GM18867 (cell line): ENCODE data around the gene SRSF4.

Experiments
- ATAC-seq: cut with Tn5 transposase; IDR thresholded peaks from one replicate; pipeline ENCODE4 v1.9.1; 2021; ENCODE audit warnings: mild to moderate bottlenecking, moderate library complexity; ENCODE audit not compliant: unreplicated experiment

SRSF4 gene

DNA sequence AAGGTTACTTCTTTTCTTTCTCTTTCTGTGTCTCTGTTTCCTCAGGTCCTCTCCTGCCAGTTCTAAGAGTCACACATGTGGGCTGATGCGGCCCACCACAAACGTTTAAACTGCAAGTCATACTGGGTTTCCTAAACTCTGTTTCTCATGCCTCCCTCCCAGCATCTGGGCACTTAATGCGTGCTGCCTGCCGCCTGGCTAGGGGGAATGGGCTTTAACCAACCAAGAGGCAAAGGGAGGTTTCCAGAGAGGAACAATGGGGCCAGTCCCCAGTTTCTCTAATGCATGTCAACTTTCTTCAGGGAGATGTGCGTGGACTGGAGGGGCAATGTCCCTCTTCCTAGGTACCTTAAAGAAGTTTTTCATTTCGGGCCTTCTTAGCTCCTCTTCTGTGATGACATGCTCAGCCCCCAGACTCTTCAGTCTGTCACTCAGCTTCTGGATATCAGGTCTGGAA is 19.9 kb upstream of the SRSF4 start:
- ATAC-seq: no peak

DNA sequence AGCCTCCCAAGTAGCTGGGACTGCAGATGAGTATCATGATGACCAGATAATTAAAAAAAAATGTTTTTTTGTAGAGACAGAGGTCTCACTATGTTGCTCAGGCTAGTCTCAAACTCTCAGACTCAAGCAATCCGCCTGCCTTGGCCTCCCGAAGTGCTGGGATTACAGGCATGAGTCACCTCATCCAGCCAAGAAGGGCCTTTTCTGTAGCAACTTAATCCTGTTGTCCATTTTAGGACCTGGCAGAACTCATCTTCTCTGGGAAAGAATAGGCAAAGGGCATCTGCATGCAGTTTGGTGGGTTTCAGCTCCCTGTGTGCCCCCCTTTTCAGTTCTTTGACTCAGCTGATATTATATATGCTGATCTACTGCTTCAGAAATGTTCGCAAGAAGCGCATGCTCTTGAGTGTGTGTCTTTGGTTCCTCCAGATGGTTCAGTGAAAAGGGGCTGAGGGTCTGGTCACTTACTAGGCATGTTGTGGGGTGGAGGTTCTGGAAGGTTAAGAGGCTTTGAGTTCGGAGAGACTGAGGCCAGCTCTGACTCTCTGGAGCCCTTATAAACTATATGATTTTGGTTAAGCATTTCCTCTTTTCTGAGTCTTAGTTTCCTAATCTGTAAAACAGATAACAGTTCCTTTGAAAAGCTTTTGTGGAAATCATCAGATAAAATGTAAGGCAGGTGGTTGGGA is 19.4 kb upstream of the SRSF4 start:
- ATAC-seq: no peak

DNA sequence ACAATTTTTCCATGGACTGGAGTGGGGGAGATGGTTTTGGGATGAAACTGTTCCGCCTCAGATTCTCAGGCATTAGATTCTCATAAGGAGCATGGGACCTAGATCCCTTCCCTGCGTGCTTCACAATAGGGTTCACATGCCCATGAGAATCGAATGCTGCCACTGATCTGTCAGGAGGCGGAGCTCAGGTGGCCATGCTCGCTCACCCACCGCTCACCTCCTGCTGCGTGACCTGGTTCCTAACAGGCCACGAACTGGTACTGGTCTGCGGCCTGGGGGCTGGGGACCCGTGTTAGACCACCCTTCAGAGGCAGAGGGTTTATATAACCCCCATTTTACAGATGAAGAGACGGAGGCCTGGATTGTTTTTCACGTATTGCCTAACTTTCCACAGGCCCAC is 16.3 kb upstream of the SRSF4 start:
- ATAC-seq: no peak

DNA sequence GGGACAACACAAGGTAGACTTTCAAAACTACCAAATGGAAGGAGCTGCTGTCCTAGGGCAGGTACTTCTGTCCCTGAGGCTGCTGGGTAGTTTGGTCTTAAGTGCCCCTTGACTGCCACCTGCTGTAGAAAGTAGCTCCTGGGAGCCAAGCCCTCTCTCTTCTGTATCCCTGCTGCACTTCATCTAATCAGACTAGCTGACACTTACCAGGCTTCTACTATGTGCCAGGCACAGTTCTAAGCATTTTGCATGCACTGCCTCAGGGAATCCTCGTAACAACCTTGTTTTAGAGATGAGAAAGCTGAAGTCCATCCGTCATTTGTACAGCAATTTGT is 15.9 kb upstream of the SRSF4 start:
- ATAC-seq: no peak

DNA sequence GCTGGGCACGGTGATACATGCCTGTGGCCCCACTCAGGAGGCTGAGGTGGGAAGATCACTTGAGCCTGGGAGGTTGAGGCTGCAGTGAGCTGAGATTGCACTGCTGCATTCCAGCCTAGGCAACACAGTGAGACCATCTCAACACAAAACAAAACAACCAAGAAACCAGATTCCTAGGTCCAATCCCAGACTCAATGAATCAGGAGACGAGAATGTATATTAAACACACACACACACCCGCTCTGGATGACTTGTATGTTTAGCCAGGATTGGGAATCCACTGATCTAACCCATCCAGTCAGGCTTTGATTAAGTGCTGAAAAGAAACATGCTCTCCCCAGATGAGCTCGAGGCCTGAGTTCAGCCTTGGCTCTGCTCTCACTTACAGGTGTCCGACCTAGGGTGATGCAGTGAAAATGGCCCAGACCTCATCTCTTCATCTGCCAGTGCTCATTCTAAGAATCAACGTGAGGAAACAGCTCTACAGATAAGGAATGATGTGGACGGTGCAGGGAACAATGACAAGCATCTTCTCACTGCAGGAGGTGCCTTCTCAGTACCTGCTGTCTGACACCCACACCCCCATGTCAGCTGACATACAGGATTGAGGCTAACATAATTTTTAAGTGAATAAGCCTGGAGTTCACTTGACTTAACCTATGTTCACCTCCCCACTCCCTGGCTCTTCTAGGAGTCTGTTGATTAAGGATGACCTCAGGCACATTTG is 15.3 kb upstream of the SRSF4 start:
- ATAC-seq: no peak

DNA sequence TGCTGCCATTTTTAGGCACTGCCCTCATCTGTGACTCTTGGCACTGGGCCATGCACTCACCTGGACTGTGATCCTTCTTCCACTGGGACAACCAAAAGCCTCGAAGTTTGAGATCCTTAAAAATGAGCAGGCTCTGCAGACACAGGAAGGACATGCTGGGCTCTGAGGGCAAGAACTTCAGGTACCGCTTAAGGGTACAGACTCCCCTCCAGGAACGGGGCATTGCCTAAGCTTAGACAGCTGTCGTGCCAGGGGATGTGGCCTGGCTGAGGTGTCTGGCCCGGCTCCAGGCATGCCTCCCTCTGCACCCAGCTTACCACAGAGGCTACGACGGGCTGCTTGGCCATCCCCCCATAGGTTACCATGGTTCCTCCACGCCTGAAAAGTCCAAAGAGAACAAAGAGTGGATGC is 14.2 kb upstream of the SRSF4 start:
- no peak for ATAC-seq

DNA sequence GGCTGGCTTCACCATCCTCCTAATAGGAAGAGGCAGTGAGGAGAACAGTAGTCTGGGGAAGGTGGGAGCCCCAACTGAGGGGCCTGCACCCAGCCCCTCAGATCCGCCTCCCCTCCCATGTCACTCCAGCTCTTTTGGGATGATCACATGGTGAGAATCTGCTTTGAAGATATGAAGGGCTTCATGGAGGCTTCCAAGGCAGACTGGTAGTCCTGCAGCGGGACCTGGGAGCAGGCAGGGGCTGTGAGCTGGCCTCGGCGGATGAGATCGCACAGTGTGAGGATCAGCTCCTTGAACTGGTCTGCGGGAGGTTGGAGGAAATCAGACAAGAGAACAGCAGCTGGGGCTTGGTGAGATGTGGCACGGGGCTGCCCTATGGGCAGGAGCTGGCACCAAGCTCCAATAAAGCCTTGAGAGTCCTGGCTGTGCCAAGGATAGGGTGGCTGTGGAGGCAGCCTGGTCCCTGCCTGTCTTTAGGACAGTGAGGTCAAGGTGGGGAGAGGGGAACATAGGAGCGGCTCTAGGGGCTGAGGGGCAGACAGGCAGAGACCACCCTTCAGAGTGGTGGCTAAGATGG is 12.3 kb upstream of the SRSF4 start:
- ATAC-seq: no peak

DNA sequence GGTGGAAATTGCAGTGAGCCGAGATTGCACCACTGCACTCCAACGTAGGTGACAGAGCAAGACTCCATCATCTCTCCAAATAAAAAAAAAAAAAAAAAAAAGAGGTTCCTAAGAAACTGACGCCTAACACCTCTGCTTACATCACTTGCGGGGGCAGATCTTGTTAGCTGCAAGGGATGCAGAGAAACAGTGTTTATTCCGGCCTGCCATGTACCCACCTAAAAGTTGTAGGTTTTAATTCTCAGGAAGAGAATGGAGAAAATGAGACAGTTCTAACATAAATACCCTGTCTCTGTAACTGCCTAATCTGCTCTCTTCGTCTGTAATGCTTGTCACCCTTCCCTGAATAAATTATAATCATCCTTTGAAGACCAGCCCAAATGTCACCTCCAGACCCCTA is 9.0 kb upstream of the SRSF4 start:
- no peak for ATAC-seq

DNA sequence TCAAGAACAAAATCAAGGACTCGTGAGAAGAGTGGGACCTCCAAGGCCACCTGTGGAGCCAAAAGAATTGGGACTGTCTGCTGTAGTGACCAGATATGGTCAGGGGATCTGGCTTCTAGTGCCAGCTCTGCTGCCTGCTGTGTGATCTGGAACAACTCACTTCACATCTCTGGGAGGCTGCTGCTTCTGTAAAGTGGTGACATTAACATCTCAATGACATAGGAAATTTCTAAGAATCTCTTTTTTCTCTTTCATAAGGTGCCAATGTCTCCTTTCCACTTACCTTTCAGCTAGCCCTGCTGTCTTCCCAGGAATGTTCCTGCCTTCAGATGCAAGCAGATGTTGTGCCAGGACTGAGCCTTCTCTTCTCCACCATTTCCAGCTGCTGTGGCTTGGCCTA is 5.0 kb upstream of the SRSF4 start:
- ATAC-seq: no peak

DNA sequence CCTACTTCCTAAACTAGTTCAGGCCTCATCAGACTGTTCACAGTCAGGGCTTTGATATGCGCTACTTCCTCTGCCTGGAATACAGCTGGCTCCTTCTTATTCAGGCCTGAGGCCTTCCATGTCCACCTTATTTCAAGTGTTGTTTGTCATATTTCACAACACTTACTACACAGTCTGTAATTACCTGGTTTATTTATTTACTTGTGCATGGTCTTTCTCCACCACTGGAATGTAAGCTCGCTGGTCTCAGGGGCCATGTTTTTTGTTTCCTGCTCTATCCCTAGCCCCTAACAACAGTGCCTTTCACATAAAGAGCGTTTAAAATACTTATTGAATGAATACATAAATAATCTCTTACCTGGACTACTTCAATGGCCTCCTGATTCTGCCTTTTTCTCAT is 4.6 kb upstream of the SRSF4 start:
- no peak for ATAC-seq

DNA sequence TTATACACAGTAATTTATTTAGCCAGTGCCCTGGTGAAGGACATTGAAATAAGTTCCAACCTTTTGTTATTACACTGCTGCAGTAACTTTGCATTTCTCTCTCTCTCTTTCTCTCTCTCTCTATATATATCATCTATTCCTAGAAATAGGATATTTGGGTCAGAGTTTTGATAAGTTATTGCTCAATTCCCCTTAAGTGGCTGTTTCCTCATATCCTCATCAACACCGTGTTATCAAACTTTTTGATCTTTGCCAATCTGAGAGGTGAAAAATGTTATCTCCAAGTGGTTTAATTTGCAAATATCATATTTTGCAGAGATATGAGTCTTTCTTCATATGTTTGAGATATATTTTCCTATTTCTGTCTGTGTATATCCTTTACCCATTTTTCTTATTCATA is 1.6 kb upstream of the SRSF4 start:
- ATAC-seq: no peak

DNA sequence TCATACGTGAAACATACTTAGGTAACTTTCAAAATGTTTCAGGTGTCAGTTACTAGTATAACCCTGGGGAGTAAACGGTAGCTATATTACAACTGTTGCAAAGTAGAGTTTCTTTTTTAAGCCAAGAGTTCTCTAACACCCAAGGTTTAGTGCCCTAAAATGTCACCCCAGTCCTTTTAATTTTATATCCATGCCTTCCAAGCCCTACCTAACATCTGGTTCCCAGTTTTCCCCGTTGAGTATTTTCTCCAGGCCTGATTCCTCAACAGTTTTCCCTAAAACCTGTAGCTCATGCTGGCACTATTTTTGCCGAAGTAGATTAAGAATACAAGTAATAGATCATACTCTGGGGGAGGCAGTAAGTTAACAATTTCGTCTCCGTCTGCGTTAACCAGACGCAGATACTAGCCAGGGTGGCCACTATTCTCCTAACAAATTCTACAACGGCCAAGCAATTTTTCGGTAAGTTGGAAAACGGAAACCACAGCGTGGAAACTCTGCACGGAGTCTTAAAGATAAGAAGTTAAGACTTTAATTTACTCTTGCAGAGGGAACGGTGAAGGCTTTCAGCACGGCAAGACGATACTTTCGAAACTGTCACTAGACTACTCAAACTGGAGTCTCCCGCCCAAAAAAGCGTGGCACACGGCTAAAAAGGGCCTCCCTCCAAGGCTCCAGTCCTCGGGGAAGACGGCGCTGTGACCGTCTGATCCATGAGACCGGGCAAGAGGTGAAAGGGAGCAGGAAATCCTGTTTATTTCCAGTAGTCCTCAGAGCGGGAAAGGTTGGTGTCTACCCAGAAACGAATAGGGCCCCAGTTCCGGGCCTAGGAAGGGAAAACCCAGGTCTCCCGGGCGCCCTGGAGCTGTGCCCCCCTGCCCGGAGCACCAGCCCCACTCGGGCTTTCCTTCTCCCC is 945 bp downstream of the SRSF4 start:
- ATAC-seq: no peak

DNA sequence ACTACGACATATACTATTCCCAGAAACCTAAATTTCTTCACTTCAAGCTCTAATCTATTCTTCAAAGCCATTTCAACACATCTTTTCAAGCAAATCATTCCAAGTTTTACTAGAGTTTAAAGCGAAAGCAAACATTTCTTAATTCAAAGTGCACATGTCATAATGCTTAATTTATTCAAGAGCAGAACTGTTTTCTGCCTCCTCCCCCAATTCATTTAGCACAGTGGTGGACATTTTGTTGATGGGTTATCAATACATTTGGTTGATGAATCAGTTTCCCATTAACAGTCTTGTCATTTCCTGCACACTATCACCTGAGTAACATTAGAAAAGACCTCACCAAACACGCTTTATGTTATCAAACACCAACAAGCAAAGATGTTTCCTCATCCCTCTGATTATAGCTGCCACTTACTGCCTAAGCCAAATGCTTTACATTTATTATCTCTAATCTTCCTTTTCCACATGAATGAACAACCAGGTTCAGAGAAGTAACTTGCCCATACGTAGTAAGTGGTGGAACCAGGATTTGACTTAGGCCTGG is 2.0 kb downstream of the SRSF4 start:
- no peak for ATAC-seq

DNA sequence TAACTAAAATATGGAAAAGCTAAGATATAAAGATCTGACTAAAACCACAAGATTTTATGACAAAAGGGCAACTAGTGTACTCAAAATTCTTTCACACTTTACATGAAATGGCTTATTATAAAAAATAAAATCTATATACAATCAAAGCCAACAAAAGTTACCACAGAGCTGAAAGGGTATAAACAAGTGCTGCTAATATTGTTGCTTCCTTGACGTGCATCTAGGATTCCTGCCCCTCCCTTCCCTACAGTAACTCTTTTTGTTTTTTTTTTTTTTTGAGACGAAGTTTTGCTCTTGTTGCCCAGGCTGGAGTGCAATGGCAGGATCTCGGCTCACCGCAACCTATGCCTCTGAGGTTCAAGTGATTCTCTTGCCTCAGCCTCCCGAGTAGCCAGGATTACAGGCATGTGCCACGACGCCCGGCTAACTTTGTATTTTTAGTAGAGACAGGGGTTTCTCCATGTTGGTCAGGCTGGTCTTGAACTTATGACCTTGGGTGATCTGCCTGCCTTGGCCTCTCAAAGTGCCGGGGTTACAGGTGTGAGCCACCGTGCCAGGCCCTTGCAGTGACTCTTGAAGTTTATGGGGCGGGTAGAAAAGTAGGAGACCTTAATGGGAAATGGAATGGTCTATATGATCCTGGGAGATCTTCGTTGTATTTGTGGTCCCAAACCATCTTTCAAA is 4.5 kb downstream of the SRSF4 start:
- no peak for ATAC-seq

DNA sequence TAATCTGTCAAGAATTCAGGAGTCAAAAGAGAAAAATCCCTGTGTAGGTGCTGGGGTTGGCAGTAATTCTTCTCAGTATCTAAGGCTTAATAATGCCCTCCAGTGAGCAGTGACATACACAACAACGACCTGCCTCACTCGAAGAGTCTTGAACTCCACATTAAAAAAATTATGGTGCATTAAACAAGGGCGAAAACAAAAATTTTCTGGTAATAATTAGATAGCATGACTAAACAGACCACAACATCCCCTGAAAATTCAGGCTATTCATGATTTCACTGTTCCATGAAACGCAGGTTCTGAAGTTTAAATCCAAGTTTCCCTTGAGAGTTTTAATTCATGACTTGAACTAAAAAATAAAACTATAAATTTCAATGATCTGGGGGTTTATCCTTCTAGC is 5.1 kb downstream of the SRSF4 start:
- no peak for ATAC-seq

DNA sequence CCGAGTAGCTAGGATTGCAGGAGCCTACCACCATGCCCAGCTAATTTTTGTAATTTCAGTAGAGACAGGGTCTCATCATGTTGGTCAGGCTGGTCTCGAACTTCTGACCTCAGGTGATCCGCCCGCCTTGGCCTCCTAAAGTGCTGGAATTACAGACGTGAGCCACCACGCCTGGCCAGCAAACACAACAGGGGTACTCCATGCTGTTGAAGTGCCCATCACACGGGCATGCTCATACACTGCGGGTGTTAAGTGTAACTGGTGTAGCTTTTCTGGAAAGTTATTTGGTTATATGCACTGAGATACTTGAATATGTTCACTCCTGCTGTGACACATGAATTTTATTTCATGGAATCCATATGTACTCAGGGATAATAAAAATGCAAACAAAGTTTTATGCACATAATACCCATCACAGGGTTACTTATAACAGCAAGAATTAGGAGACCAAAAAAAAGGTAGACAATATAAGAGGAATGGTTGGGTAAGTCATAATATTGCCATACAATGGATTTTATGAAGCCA is 9.2 kb downstream of the SRSF4 start:
- no peak for ATAC-seq

DNA sequence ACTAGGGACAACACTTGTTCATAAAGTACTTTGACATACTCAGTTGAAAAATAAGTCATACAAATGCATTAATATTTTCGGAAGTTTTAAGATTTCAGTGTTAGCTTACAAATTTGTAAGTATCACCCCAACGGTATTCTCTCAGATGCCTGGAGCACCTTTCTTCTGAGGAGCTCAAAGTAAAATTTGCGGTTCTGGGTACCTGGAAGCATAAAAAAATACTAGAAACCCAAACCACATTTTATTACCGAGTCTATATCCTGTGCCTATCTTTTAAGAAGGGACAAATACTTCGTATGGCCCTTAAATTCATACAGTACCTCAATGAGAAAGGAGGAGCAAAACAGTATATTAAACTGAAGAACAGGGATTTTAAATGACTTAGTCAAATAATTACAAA is 10.2 kb downstream of the SRSF4 start:
- ATAC-seq: no peak

DNA sequence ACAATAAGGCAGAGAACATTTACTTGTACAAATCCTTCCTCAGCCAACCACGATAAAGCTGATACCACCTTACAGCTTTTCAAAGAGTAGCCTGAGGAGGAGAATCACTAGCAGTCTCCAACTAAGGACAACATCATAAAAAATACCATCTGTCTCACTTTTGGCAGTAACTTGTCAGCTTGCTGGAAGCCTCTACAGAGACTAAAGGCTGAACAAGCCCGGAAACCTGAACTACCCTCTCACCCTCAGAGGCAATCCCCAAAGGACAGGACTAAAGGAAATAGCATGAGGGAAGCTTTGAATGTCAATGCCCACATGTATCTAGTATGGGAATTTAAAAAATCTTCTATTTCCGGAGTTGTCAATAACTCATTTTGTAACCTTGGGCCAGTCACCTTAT is 10.6 kb downstream of the SRSF4 start:
- no peak for ATAC-seq

DNA sequence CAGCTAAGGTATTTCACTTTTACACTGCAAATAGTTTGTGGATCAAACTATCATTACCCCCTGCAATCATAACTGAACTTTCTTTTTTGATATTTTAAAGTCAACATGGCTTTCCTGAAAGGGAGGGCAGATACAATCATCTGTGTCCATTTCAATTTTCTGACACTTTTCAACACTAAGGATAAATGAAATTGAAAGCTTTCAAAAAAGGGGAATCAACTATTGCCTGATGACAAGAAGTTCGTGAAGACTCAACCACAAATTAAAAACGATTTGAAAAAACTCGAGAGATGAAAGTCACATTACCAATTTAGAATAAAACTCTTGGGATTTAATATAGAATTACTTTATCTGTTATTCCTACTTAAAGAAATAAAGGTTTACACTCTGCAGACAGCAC is 11.7 kb downstream of the SRSF4 start:
- ATAC-seq: no peak

DNA sequence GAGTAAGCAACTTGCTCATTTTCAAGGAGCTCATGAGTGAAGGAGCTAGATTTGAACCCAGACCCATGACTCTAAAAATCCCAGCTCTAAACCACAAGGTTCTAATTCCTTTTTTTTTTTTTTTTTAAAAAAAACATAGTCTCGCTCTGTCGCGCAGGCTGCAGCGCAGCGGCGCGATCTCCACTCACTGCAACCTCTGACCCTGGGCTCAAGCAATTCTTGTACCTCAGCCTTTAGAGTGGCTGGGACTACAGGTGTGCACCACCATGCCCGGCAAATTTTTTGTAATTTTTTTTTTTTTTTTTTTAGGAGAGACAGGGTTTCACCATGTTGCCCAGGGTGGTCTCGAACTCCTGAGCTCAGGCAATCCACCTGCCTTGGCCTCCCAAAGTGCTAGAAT is 13.8 kb downstream of the SRSF4 start:
- no peak for ATAC-seq
